Measurements from ENCODE around the gene DLGAP1. TPM values are rescaled to one million over a fixed set of nuclear protein-coding genes. Genes with fewer than 3 reads are reported as not detected.

The DLGAP1 gene
- total RNA-seq, 4 donors from 2014 or later, result 0.13 to 6.2 (median 0.53) TPM

DNA sequence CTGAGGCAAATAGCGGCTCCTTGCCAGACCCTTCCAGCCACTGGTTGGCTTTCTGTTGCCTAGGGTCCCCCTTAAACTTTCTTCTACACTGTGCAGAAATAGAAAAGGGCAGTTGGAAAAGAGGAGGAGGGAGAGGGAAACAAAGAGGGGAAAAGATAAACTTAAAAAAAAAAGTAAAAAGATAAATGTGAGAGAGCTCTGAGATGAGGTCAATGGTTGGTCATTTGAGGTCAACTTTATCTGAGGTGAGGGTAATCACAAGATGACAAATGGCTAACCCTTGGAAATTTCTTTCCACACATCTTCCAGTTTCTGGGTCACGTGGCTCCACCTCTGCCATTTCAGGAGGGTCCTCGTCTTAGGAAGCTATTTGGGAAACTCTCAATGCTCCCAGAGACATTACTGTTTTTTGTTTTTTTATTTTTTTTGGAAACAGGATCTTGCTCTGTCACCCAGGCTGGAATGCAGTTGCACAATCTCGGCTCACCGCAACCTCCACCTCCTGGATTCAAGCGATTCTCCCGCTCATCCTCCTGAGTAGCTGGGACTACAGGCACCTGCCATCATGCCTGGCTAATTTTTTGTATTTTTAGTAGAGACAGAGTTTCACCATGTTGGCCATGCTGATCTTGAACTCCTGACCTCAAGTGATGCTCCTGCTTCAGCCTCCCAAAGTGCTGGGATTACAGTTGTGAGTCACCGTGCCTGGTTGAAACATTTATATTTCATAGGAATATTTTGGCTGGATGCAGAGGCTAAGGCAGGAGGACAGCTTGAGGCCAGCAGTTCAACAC lies 805.3 kb downstream of the DLGAP1 start:
- no peak overlapping the region for H3K4me3 ChIP-seq
- H3K9me3 ChIP-seq, result no peaks in the 10 kb centered on the region
- intact Hi-C loops (cut with DNase I; ENCODE audit: low total_unique reads), result no loop called here
- no peaks in the 10 kb centered on the region for H3K4me1 ChIP-seq
- H3K27ac ChIP-seq, result no peak overlapping the region
- in situ Hi-C loops (cut with MboI; ENCODE audit: low sequenced_read_pairs in 4 of 4), result no loop called here
- peak in 1 of 2 donors; percentile 37 for DNase-seq
- H3K27me3 ChIP-seq, result no peaks in the 10 kb centered on the region
- ATAC-seq, result no peak
- H3K36me3 ChIP-seq, result no peaks in the 10 kb centered on the region
- TF ChIP-seq, protein P1, sequence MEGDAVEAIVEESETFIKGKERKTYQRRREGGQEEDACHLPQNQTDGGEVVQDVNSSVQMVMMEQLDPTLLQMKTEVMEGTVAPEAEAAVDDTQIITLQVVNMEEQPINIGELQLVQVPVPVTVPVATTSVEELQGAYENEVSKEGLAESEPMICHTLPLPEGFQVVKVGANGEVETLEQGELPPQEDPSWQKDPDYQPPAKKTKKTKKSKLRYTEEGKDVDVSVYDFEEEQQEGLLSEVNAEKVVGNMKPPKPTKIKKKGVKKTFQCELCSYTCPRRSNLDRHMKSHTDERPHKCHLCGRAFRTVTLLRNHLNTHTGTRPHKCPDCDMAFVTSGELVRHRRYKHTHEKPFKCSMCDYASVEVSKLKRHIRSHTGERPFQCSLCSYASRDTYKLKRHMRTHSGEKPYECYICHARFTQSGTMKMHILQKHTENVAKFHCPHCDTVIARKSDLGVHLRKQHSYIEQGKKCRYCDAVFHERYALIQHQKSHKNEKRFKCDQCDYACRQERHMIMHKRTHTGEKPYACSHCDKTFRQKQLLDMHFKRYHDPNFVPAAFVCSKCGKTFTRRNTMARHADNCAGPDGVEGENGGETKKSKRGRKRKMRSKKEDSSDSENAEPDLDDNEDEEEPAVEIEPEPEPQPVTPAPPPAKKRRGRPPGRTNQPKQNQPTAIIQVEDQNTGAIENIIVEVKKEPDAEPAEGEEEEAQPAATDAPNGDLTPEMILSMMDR (IDR thresholded peaks at IDR 0.05 in 4 of 5, conservative IDR thresholded peaks at IDR 0.05 in 1 of 5), result no peak
- no peak for TF ChIP-seq POLR2A (IDR thresholded peaks at IDR 0.05)

DNA sequence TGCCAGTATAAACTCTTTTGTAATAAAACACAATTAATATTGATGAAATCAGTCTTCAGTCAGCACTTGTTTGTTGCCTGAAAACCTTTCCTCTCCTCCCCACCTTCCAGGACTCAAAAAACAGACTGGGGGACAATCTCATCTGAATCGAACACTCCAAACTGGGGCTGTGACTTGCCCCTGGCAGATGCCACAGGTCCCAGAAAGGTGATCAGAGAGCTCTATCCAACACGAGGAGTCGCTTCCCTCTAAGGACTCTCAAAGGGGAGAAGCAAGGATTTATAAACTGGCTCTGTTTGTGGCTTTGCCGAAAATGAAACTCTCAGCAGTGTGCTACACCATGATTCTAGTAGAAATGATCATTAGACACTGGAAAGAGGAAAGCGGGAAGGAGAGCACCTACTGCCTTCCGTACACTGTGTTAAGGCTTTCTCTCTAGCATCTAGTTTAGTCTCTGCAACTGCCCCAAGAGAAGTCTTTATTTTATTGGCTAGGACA lies 805.9 kb downstream of the DLGAP1 start:
- intact Hi-C loops (cut with DNase I; ENCODE audit: low total_unique reads) (no loop called here), in situ Hi-C loops (cut with MboI; ENCODE audit: low sequenced_read_pairs in 4 of 4) (no loop called here)
- ATAC-seq, result no peak
- Histone ChIP-seq H3K9me3 (no peaks in the 10 kb centered on the region), H3K27me3 (no peaks in the 10 kb centered on the region), H3K4me3 (no peak overlapping the region), H3K27ac (no peak overlapping the region), H3K36me3 (no peaks in the 10 kb centered on the region), H3K4me1 (no peaks in the 10 kb centered on the region)
- TF ChIP-seq, protein P1 (IDR thresholded peaks at IDR 0.05 in 4 of 5, conservative IDR thresholded peaks at IDR 0.05 in 1 of 5), result no peak
- TF ChIP-seq POLR2A (IDR thresholded peaks at IDR 0.05), result no peak
- DNase-seq, result no peak

DNA sequence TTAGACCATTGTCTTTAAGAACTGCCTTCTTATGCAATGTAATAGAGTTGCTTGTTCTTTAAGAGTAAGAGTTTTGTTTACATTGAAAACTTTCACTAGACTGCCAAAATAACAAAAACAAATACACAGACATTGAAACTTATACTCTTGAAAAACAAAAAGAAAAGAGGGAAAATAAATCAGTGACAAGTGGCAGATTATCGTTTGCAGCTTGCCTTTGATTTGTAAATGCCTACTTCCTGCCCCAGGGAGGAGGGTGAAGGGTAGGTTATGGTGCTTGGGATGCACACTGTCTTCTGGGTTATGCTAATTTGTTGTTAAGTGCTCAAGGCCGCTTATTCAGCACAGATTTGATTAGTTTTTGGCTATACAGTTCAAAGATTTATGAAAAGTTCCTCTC lies 806.5 kb downstream of the DLGAP1 start:
- Histone ChIP-seq H3K9me3 (no peaks in the 10 kb centered on the region), H3K4me3 (no peak overlapping the region), H3K4me1 (no peaks in the 10 kb centered on the region), H3K27me3 (no peaks in the 10 kb centered on the region), H3K27ac (no peak overlapping the region), H3K36me3 (no peaks in the 10 kb centered on the region)
- TF ChIP-seq, protein P1 (IDR thresholded peaks at IDR 0.05 in 4 of 5, conservative IDR thresholded peaks at IDR 0.05 in 1 of 5), result no peak
- no peak for TF ChIP-seq POLR2A (IDR thresholded peaks at IDR 0.05)
- in situ Hi-C loops (cut with MboI; ENCODE audit: low sequenced_read_pairs in 4 of 4) (no loop called here), intact Hi-C loops (cut with DNase I; ENCODE audit: low total_unique reads) (no loop called here)
- DNase-seq (no peak), ATAC-seq (no peak)

DNA sequence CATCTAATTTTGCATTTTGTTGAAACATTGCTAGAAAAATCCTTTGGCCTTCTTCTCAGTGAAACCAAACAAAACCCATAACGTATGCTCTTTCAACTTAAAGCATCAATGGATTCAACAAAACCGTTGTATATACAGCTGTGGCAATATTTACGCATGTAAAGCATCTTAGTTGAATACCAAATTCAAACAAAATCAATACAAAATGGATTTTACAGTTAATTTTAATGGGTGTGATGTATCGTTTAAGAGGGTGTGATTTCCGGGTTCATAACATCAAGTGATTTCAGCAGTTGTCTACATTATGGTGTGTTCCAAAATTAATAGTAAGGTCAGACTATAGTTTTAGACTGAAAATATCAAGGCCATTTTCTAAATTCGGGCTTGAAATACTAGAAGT lies 806.9 kb downstream of the DLGAP1 start:
- no peaks in the 10 kb centered on the region for H3K36me3 ChIP-seq
- H3K27me3 ChIP-seq, result no peaks in the 10 kb centered on the region
- no peak overlapping the region for H3K27ac ChIP-seq
- TF ChIP-seq, protein P1 (IDR thresholded peaks at IDR 0.05 in 4 of 5, conservative IDR thresholded peaks at IDR 0.05 in 1 of 5), result no peak
- TF ChIP-seq POLR2A (IDR thresholded peaks at IDR 0.05), result no peak
- no peak overlapping the region for H3K4me3 ChIP-seq
- no peaks in the 10 kb centered on the region for H3K4me1 ChIP-seq
- ATAC-seq (no peak), DNase-seq (no peak)
- H3K9me3 ChIP-seq, result no peaks in the 10 kb centered on the region
- in situ Hi-C loops (cut with MboI; ENCODE audit: low sequenced_read_pairs in 4 of 4), result no loop called here
- intact Hi-C loops (cut with DNase I; ENCODE audit: low total_unique reads), result no loop called here
